HG02763 (cell line): ENCODE measurements around the gene ZDHHC1.

ENCODE experiments used
- ATAC-seq: cut with Tn5 transposase; IDR thresholded peaks from one replicate; pipeline ENCODE4 v1.9.1; 2021; ENCODE audit warnings: mild to moderate bottlenecking, moderate library complexity; ENCODE audit not compliant: unreplicated experiment

Gene ZDHHC1

GRCh38 chr16:67411339-67411738 lies 4.9 kb downstream of the ZDHHC1 start:
- no peak for ATAC-seq

- no peak for ATAC-seq
Measured at GRCh38 chr16:67409631-67410030, 6.6 kb downstream of the ZDHHC1 start.

- ATAC-seq = no peak
Measured at GRCh38 chr16:67407788-67408452, 8.4 kb downstream of the ZDHHC1 start.

- no peak for ATAC-seq
Measured at GRCh38 chr16:67407176-67407787, 9.0 kb downstream of the ZDHHC1 start.

DNA sequence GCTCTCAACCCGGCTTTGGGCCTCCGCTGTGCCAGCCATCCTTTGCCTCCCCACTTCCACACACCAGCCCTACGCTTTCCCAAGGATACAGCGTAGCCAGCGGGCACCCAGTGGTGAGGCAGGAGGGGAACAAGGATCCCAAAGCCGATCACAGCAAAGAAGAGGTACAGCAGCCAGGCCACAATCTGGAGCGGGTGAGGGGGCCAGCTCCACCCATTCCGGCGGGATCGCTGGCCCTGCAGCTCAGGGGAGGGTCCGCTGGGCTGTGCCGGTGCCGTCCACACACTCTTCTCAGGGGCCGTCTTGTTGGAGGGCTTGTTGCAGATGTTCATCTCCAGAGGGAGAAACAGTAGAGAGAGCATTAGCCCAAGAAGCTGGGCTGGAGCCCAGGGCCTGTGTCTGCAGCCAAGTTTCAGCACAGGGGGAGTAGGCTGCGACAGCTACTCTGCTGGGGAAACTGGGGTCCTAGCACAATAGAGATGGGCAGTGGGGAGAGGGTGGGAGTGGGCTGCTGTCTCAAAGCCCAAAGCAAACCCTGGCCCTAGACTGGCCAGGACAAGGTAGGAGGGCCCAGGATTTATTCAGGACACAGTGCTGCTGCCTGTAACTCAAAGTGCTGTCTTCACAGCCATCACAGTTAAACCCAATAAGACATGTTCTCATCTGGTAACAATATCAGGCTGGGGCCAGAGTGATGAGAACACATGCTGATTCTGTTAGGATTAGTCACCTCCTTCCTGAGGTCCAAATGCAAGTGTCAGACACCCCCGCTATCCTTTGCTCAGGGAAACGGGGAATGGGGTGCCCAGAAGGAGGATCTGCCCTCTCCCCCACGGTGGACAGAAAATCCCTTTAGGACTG lies 9.9 kb downstream of the ZDHHC1 start:
- ATAC-seq = no peak

DNA sequence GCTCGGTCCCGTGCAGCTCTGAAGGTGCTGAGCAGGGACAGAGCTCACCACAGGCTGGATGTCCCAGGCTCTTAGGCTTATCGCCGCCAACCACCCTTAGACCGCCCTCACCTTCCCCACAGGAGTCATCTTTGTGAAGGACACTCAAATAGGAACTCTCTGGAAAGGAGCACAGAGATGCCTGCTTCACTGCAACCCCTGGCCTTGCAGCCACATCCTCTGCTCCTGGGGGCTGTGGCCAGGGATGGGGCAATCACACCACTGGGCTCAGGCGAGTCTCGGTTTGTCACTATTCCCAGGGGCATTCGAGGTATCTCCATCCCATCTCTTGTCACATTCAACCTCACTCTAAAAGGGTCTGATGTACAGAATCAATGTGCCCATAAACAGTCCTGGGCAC lies 10.9 kb downstream of the ZDHHC1 start:
- no peak for ATAC-seq

DNA sequence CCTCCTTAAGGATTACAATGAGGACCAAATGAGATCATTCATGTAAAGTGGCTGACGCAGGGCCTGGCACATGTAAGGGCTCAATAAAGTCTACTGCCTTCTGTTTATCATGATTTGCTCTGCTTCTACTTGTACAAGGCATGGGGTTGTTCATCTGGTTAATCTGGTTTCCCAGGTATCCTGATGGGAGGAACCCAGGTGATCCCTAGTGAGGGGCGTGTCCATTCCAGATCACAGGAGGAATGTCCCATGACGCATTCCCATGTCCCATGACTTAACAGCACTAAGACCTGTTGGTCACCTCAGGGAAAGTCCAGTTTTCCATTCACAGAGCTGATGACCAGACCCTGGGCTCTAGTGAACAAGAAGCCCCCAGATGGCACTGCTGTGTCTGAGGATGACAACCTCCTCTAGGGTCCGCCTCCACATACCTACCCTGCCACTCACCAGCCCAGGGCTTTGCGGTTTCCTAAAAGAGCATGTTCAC lies 11.5 kb downstream of the ZDHHC1 start:
- ATAC-seq = no peak

DNA sequence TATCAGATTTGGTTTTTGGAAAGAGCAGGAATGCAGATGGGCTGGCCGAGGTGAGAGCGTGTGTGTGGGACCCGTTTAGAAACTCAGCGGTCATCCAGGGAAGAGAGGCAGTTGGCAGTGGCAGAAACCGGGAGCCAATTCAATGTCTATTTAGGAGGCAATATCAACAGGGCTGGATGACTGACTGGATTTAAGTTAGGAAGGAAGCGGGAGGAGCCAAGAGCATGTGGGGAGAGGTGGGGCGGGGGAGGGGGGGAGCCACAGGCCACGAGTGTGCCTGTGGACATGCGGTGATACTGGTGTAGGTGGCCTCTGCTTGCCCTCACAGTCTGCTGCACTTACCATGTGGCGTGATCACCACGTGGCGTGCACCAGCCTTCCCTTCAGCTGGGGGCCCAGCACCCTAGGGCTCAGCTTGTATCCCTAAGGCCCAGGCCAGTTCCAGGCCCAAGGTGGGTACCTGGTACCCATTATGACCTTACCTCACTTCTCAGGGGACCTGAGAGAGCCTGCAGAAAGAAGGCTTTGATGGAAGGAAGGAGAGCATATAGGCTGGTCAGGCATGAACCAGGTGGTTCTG lies 12.2 kb downstream of the ZDHHC1 start:
- no peak for ATAC-seq

DNA sequence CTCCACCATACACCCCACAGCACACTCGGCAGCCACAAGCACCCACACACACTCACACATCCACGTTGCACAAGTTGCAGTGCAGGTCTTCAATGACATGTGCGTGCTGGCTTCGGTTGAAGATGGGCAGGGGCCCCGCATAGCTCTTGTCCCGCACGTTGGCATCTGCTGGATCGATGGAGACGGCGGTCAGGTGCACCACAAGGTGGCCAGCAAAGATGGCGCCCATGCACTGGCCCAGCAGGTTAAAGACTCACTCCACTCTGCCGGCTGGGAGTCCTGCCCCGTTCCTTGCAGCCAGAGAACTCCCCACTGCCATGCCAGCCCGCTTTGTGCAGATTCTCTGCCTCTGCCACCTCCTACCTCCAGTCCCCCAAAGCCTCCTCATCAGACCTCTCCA lies 15.4 kb downstream of the ZDHHC1 start:
- ATAC-seq = no peak

DNA sequence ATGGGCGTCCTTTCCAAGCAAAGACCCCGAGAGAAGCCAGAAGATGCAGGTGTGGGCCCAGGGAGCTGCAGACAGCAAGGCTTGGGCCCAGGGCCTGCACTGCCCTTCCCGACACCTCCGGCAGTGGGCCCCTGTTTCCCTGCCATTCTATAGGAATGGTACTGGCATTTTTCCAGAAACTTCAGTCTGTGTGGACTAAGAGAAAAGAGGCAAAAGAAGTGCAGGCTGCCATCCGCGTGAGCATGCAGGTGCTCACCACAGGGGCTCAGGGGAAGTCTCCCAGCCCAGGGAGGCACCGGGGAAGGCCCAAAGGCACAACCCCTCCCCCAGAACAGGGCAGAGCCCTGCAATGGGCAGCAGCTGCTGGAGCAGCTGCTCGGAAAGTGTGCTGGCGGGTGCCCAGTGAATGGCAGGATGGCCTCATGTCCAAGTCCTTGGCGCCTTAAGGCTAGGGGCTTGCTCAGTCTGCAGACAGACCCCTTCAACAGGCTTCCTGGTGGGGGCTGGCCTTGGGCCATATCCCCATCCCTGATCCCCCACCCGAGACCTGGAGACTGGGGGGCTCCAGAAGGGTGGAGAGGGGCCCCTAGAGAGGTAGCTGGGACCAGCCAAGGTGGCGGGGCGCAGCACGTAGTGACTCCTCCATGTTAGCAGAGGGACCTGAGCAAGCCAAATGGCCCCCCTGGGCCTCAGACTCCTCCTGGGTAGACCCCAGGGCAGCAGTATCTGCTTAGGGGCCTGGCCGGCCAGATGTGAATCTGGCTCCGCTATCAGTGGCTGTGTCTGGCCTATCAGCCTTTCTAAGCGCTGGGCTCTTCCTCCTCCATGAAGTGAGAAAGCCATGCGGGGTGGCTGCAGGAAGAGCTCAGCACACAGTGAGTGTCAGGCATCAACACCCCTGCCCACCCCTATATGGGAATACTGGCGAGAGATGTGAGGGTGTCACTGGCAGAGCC lies 16.2 kb downstream of the ZDHHC1 start:
- ATAC-seq = no peak

GRCh38 chr16:67399218-67399733 lies 17.0 kb downstream of the ZDHHC1 start:
- ATAC-seq = no peak

DNA sequence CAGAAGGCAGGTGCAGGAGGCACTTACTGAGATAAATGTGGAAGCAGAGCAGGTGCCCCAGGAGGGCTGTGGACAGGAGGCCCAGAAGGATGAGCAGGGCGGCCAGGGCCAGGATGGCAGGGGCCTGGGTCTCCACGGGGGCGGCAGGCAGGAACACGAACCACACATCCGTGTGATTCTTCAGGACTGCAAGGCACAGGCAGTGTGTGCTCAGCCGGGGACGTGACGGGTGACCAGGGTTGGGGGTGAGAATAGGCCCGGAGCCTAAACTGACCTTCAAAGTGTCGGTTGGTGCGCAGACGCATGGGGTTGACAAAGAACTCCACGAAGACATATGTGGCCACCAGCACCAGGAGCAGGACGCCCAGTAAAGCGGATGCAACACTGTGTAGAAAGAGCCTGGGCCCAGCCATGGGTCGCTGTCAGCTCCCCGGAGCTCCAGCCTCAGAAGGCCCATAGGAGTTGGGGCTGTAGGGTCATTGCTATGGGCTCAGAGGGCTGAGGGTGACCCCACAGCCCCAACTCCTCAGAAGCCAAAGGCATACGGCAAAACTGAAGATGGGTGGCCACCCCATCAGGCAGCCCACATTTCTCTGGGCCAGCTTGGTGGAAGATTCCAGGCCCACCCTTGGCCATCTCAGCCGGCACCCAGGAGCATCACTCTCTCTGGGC lies 17.6 kb downstream of the ZDHHC1 start:
- ATAC-seq = no peak

- no peak for ATAC-seq
Measured at GRCh38 chr16:67397812-67398545, 18.3 kb downstream of the ZDHHC1 start.

- ATAC-seq = no peak
Measured at GRCh38 chr16:67397036-67397801, 19.1 kb downstream of the ZDHHC1 start.

DNA sequence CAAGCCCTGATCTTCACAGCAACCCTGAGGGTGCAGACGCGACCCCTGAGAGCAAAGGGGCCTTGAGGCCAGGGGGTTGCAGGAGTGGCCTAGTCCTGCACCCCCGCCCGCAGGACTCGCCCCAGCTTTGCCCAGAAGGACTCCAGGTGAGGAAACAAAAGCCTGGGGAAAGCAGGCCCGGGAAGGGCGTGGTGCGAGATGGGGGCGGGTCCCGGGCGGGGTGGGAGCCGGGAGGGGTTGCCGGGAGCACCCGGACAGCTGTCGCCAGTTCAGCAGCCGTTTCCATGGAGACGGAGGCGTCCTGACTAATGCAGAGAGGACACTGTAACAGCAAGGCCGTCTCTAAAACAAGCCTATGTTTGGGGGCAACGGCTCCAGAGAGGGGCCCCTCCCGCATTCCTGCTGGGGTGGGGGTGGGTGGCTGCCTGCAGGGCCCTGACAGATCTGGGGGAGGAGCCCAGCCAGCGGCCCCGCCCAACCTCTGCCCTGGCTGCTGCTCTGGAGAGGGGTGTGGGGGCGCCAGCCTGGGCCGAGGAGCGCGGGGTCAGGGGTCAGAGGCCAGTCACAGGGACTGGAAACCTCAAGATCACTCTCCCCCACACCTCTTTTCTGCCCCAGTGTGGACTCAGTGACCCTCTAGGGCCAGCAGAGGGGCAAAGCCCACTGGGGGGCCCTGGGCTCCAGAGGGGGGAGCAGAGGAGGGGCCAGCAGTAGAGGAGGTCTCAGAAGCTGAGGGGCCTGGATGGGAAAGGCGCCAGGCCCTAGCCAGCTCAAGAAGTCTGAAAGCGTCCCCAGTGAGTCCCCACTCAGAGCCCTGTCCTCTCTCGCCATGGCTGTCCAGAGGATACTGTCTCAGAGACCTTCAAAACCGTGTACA lies 19.9 kb downstream of the ZDHHC1 start:
- ATAC-seq = no peak

DNA sequence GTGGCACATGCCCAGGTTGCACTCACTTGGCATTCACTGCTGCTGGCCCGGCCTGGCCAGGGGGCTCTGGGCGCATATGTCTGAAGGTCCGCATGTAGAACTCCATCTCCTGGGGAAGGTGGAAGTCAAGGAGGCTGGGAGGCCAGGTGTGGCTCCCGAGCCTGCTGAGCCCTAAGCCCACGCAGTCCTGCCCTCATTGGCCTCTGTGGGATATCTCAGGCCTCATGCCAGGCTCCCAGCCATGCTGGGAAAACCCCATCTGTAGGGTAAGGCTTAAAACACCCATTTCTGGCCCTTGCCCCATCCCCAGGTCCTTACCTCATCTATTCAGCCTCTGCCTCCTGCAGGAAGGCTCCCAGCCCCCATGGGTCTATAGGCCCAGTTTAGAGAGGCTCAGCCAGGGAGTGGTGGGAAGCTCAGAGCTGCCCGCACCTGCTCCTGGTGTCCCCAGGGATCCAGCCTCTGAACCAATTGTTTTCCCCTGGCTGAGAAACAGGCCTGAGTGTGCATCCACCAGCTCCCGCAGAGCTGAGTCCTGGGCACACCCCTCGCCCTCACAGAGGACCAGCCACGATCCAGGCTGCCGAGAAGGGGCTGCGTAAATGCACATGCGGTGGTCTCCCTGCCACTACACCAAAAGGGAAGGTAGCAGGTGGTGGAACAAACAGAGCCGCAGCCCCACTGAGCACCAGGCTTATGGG lies 20.7 kb downstream of the ZDHHC1 start:
- no peak for ATAC-seq

- ATAC-seq = no peak
Measured at GRCh38 chr16:67395105-67395457, 21.2 kb downstream of the ZDHHC1 start.
